Measurements from ENCODE around the gene SHISA4.

- TF ChIP-seq POLR2A (IDR thresholded peaks at IDR 0.05) (no peak), CTCF (IDR thresholded peaks at IDR 0.05) (no peak)
These were observed 33.4 kb downstream of the SHISA4 start for GRCh38 chr1:201921952-201922558.
